ENCODE data around the gene NEMP1.
A peak's percentile ranks its signal among the peaks of the same experiment; 100 is the strongest.
"Not testable (repeated sequence)": the region's sequence is repeated elsewhere in the genome, so short reads cannot be mapped to it uniquely, and the experiment has no call there.

Gene NEMP1

DNA sequence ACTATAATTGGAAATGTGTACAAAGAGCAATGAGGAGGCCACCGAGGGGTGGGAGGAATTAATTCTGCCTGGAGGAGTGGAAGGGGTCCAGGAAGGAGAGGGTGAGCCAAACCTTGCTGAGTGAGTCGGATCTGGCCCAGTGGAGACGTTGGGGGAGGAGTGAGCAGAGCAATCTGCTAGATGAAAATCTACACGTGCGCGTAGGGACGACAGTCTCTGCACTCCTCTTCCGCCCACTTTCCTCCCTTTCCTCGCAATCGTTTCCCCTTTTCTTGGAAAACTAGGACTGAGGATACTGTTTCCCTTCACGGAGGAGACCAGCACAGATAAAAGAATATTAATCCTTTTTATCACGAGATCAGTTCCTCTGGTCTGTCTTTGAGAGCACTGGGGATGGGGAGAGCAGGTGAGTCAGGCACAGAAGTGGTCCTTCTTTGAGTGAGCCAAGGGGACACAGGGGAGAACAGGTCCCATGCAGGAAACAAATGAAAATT, 7.5 kb upstream of the NEMP1 start:
- DNase-seq (ENCODE audit: low read depth) = peak; percentile 83
- TF ChIP-seq, protein P1, sequence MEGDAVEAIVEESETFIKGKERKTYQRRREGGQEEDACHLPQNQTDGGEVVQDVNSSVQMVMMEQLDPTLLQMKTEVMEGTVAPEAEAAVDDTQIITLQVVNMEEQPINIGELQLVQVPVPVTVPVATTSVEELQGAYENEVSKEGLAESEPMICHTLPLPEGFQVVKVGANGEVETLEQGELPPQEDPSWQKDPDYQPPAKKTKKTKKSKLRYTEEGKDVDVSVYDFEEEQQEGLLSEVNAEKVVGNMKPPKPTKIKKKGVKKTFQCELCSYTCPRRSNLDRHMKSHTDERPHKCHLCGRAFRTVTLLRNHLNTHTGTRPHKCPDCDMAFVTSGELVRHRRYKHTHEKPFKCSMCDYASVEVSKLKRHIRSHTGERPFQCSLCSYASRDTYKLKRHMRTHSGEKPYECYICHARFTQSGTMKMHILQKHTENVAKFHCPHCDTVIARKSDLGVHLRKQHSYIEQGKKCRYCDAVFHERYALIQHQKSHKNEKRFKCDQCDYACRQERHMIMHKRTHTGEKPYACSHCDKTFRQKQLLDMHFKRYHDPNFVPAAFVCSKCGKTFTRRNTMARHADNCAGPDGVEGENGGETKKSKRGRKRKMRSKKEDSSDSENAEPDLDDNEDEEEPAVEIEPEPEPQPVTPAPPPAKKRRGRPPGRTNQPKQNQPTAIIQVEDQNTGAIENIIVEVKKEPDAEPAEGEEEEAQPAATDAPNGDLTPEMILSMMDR (conservative IDR thresholded peaks at IDR 0.05; ENCODE audit: control insufficient read depth, insufficient read depth, low read depth, low read length) = no peak
- peak overlapping the region; percentile 81 for H3K4me3 ChIP-seq (ENCODE audit: control insufficient read depth, low read depth, low read length)

DNA sequence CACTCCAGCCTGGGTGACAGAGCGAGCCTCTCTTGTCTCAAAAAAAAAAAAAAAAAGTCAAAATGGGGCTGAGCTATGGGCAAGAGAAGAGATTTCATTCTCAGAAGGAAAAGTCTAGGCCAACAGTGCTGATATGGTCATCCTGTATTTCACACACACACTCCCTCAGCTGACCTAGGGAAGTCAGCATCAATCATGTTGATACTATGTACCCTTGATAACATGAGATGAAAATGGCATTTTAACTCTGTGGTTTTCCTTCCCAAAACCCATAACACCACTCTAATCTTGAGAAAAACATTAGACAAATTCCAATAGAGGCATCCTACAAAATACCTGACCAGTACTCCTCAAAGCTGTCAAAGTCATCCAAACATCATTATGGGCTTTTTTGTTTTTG, 2.3 kb upstream of the NEMP1 start:
- DNase-seq (ENCODE audit: low read depth) = no peak
- no peak overlapping the region for H3K4me3 ChIP-seq (ENCODE audit: control insufficient read depth, low read depth, low read length)
- TF ChIP-seq, protein P1 (conservative IDR thresholded peaks at IDR 0.05; ENCODE audit: control insufficient read depth, insufficient read depth, low read depth, low read length) = no peak

DNA sequence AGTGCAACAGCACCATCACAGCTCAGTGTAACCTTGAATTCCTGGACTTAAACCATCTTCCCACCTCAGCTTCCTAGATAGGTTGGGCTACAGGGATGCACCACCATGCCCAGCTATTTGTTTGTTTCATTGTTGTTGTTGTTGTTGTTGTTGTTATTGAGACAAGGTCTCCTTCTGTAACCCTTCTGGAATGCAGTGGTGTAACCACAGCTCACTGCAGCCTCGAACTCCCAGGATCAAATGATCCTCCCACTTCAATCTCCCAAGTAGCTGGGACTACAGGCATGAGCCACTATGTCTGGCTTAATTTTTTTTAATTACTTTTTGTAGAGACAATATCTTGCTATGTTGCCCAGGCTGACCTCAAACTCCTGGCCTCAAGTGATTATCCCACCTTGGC, 1.2 kb upstream of the NEMP1 start:
- DNase-seq (ENCODE audit: low read depth) = no peak
- TF ChIP-seq, protein P1 (conservative IDR thresholded peaks at IDR 0.05; ENCODE audit: control insufficient read depth, insufficient read depth, low read depth, low read length) = no peak
- no peak overlapping the region for H3K4me3 ChIP-seq (ENCODE audit: control insufficient read depth, low read depth, low read length)

DNA sequence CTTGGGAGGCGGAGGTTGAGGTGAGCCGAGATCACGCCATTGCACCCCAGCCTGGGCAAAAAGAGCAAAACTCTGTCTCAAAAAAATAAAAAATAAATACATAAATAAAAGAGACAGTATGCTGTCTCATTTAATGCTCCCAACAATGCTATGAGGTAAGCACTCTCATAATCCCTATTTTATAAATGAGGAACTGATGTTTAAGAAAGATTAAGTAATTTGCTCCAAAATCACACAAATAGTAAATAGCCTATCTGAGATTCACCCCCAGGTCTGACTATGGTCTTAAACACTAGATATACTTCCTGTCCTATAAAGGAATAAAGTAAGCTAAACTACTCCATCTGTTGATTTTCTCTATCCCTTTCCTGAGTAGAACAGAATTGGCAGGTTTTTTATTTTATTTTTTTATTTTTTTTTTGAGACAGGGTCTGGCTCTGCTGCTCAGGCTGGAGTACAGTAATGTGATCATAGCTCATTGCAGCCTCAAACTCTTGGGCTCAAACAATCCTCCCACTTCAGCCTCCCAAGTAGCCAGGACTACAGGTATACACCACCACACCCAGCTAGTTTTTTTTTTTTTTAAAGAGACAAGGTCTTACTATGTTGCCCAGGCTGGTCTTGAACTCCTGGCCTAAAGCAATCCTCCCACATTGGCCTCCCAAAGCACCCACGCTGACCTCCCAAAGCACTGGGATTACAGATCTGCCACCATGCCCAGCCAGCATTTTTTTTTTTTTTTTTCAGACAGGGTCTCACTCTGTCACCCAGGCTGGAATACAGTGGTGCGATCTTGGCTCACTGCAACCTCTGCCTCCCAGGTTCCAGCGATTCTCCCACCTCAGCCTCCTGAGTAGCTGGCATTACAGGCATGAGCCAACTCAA, 4.8 kb downstream of the NEMP1 start:
- not testable (repeated sequence) for H3K4me3 ChIP-seq (ENCODE audit: control insufficient read depth, low read depth, low read length); DNase-seq (ENCODE audit: low read depth)

DNA sequence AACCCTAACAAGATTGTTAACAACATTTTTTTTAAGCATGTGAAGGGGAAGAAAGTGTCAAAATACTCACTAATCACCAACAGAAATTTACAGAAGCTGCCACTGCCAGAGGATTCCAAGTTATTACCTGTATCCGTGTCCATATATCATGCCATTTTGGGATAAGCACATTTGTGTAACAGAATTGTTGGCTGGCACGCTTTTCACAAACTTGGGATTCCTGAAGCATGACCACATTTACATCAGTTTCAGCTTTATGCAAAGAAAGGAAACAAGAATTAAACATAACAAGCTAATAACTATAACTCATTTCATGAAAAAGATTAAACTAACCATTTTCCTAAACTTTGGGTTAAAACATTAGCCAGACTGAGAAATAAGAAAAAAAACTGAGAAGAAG, 5.9 kb downstream of the NEMP1 start:
- TF ChIP-seq, protein P1 (conservative IDR thresholded peaks at IDR 0.05; ENCODE audit: control insufficient read depth, insufficient read depth, low read depth, low read length) = no peak
- no peak for DNase-seq (ENCODE audit: low read depth)
- H3K4me3 ChIP-seq (ENCODE audit: control insufficient read depth, low read depth, low read length) = no peak overlapping the region

DNA sequence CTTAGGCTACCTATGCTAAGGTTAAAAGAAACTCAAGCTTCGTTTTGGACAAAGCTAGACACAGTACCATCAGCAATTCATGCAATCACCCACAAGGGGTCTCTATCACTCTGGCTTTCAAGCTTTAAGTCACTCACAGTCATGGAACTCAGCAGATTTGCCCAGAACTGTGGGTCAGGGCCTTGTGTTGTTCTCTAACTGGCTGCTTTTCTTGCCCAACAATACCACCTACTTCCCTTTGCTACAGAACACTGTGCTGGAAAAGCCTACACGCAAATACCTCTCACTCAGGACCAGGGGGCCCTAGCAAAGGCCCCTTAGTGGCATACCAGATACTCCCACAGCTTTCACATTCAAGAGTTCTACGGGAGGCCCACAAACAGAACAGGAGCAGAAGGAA, 9.1 kb downstream of the NEMP1 start:
- no peak overlapping the region for H3K4me3 ChIP-seq (ENCODE audit: control insufficient read depth, low read depth, low read length)
- peak; percentile 92 for DNase-seq (ENCODE audit: low read depth)
- TF ChIP-seq, protein P1 (conservative IDR thresholded peaks at IDR 0.05; ENCODE audit: control insufficient read depth, insufficient read depth, low read depth, low read length) = peak; percentile 96

DNA sequence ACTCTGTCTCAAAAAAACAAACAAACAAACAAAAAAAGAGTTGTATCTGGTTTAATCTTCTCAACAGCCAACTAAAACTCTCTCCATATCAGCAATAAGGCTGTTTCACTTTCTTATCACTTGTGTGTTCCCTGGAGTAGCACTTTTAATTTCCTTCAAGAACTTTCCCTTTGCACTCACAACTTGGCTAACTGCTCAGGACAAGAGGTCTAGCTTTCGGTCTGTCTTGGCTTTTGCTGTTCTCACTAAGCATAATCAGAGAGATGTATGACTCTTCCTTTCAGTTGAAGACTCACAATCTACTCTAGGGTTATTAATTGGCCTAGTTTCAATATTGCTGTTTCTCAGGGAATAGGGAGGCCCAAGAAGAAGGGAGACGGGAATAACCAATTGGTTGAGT, 12.3 kb downstream of the NEMP1 start:
- TF ChIP-seq, protein P1 (conservative IDR thresholded peaks at IDR 0.05; ENCODE audit: control insufficient read depth, insufficient read depth, low read depth, low read length) = no peak
- no peak overlapping the region for H3K4me3 ChIP-seq (ENCODE audit: control insufficient read depth, low read depth, low read length)
- no peak for DNase-seq (ENCODE audit: low read depth)
